Activated naive CD4-positive, alpha-beta T cell treated with anti-CD3 and anti-CD28 coated beads, Interleukin-2, amount 50 U/mL, for 72 hours (primary cell): ENCODE data around the gene CUL4A. TPM values are rescaled to one million over a fixed set of nuclear protein-coding genes. Genes with fewer than 3 reads are reported as not detected.
"Not testable (repeated sequence)": the region's sequence is repeated elsewhere in the genome, so short reads cannot be mapped to it uniquely, and the experiment has no call there.

Experiments
- ATAC-seq, 2 donors: fragments of 150-1000 bp; cut with Tn5 transposase; 2 replicates each; pipeline ENCODE4 v1.10.0; 2021; ENCODE audit warnings: mild to moderate bottlenecking in 2 of 2, moderate library complexity in 2 of 2
- DNase-seq, 2 donors: peaks; one replicate each; pipeline ENCODE4 v3.0.0; 2021 to 2022; ENCODE audit warnings: low spot score in 2 of 2
- H3K27ac Mint-ChIP-seq, 2 donors: one replicate each; pipeline ENCODE4 v1.8.0; 2022; ENCODE audit warnings: mild to moderate bottlenecking in 2 of 2, mixed read lengths in 2 of 2
- H3K36me3 Mint-ChIP-seq, 2 donors: one replicate each; pipeline ENCODE4 v1.8.0; 2022; ENCODE audit warnings: mixed read lengths in 2 of 2
- H3K9me3 Mint-ChIP-seq, 2 donors: one replicate each; pipeline ENCODE4 v1.8.0; 2022; ENCODE audit warnings: mixed read lengths in 2 of 2
- total RNA-seq, 2 donors: library from RNA; stranded (reverse); gene quantifications; one replicate each; pipeline ENCODE4 v1.2.3, GENCODE V29; 2022

Gene CUL4A
- total RNA-seq, 2 donors from 2014 or later, result 59.7 to 87.1 TPM

GRCh38 chr13:113314895-113315470 is 105.6 kb downstream of the CUL4A start:
- H3K9me3 Mint-ChIP-seq, H3K27ac Mint-ChIP-seq, ATAC-seq, DNase-seq, H3K36me3 Mint-ChIP-seq: not testable (repeated sequence)

- ATAC-seq, result no peak
- H3K27ac Mint-ChIP-seq, result peak overlapping the region in 1 of 2 donors; percentile 29
- peaks cover 0 to 9% of the 10 kb centered on the region in 2 donors for H3K36me3 Mint-ChIP-seq
- H3K9me3 Mint-ChIP-seq, result no peaks in the 10 kb centered on the region
- no peak for DNase-seq
Observed at GRCh38 chr13:113315992-113316391, 106.6 kb downstream of the CUL4A start.

Other genes with a start within 250 kb of the CUL4A start
- gene MCF2L, start 240.4 kb upstream of the CUL4A start, total RNA-seq, result 10 to 100 TPM in 1 of 2 donors, 1 to 10 TPM in 1; 4.8 to 14.2 TPM
- gene F7, start 103.8 kb upstream of the CUL4A start, total RNA-seq, result not detected
- not detected for gene F10, start 86.8 kb upstream of the CUL4A start, total RNA-seq
- gene PROZ, start 51.0 kb upstream of the CUL4A start, total RNA-seq, result under 1 TPM in 1 of 2 donors, not detected in 1; 0.25 TPM
- 10 to 100 TPM; 39.9 to 71.3 TPM for gene PCID2, start 944 bp upstream of the CUL4A start, total RNA-seq
- gene LAMP1, start 87.6 kb downstream of the CUL4A start, total RNA-seq, result 10 to 100 TPM; 43.5 to 68.6 TPM
- gene GRTP1, start 154.5 kb downstream of the CUL4A start, total RNA-seq, result under 1 TPM in 1 of 2 donors, not detected in 1; 0.95 TPM
- under 1 TPM in 1 of 2 donors, not detected in 1; 0.19 TPM for gene ADPRHL1, start 243.9 kb downstream of the CUL4A start, total RNA-seq